SK-N-SH (cell line): ENCODE measurements around the gene KCNQ2. TPM values are rescaled to one million over a fixed set of nuclear protein-coding genes. Genes with fewer than 3 reads are reported as not detected.

Experiments
- CTCF ChIA-PET: fragments of 300-600, 350-600 bp; formaldehyde crosslinking; extraction: SDS; loops from one replicate; lab custom pipeline; 2021; lab: Yijun Ruan, JAX
- POLR2A ChIA-PET: fragments of 350-600 bp; sonication (Branson Sonifier 250); formaldehyde crosslinking; extraction: SDS; loops from one replicate; lab custom pipeline; 2020; ENCODE audit warnings: antibody characterized with exemption, inconsistent platforms; lab: Yijun Ruan, JAX
- DNase-seq: peaks from one replicate; pipeline ENCODE4 v3.0.0; 2012
- H2AFZ ChIP-seq: fragments of 200-600 bp; sonication (generic); 2 replicates; pipeline ENCODE4 v1.8.1; 2016; ENCODE audit warnings: antibody characterized with exemption, mild to moderate bottlenecking, low read depth
- H3F3A ChIP-seq: fragments of 200-600 bp; sonication (generic); replicated peaks from 2 replicates; pipeline ENCODE3; 2016; ENCODE audit warnings: antibody characterized with exemption, mild to moderate bottlenecking; ENCODE audit not compliant: insufficient read depth
- H3K27ac ChIP-seq, 2 experiments: fragments of 200-500 bp in 1 of 2; fragments of 200-600 bp in 1 of 2; sonication (Bioruptor generic) in 1 of 2; sonication (generic), shearing (Covaris generic) in 1 of 2; 2 replicates each; pipeline versions ENCODE4 v1.5.1 to v1.6.1; 2014 to 2016; ENCODE audit warnings: low read depth in 2 of 2, inconsistent platforms in 1 of 2, low read length in 1 of 2, mild to moderate bottlenecking in 1 of 2, mixed read lengths in 1 of 2
- H3K27me3 ChIP-seq: fragments of 200-600 bp; sonication (generic), shearing (Covaris generic); 2 replicates; pipeline ENCODE4 v1.6.1; 2016; ENCODE audit warnings: mixed run types; ENCODE audit not compliant: insufficient read depth
- H3K36me3 ChIP-seq, 2 experiments: fragments of 200-500 bp in 1 of 2; fragments of 200-600 bp in 1 of 2; sonication (Bioruptor generic) in 1 of 2; sonication (generic) in 1 of 2; replicated peaks in 1 of 2; 2 replicates each; pipeline versions ENCODE3 to v1.5.1; 2014 to 2016; ENCODE audit warnings: low read length in 1 of 2, mild to moderate bottlenecking in 1 of 2; ENCODE audit not compliant: insufficient read depth in 2 of 2, control insufficient read depth in 1 of 2
- H3K4me1 ChIP-seq, 2 experiments: fragments of 200-500 bp in 1 of 2; fragments of 200-600 bp in 1 of 2; sonication (Bioruptor generic) in 1 of 2; sonication (generic), shearing (Covaris generic) in 1 of 2; 2 replicates each; pipeline versions ENCODE4 v1.5.1 to v1.6.1; 2014 to 2016; ENCODE audit warnings: low read depth in 1 of 2, low read length in 1 of 2, mixed run types in 1 of 2; ENCODE audit not compliant: insufficient read depth in 2 of 2, control insufficient read depth in 1 of 2
- H3K4me2 ChIP-seq: fragments of 200-600 bp; sonication (generic), shearing (Covaris generic); 2 replicates; pipeline ENCODE4 v1.6.1; 2017; ENCODE audit warnings: mixed run types
- H3K4me3 ChIP-seq, 2 experiments: fragments of 200-500 bp in 1 of 2; fragments of 200-600 bp in 1 of 2; sonication (Bioruptor generic) in 1 of 2; sonication (generic), shearing (Covaris generic) in 1 of 2; 2 replicates each; pipeline versions ENCODE4 v1.5.1 to v1.8.1; 2014 to 2016; ENCODE audit warnings: low read depth in 2 of 2, inconsistent platforms in 1 of 2, low read length in 1 of 2, mild to moderate bottlenecking in 1 of 2, mixed read lengths in 1 of 2, moderate library complexity in 1 of 2
- H3K79me2 ChIP-seq: fragments of 200-600 bp; sonication (generic); 2 replicates; pipeline ENCODE4 v1.8.1; 2017; ENCODE audit warnings: mild to moderate bottlenecking; ENCODE audit not compliant: insufficient read depth
- H3K9ac ChIP-seq: fragments of 200-600 bp; sonication (generic); 2 replicates; pipeline ENCODE4 v1.6.1; 2017; ENCODE audit warnings: mixed run types
- H3K9me2 ChIP-seq: fragments of 200-600 bp; sonication (generic); 2 replicates; pipeline ENCODE4 v1.6.1; 2017; ENCODE audit warnings: mixed run types
- H3K9me3 ChIP-seq: fragments of 200-600 bp; sonication (generic); 2 replicates; pipeline ENCODE4 v1.6.1; 2017; ENCODE audit warnings: mixed run types, mild to moderate bottlenecking, moderate library complexity
- H4K20me1 ChIP-seq: fragments of 200-600 bp; sonication (generic); 2 replicates; pipeline ENCODE4 v1.6.1; 2017; ENCODE audit warnings: mild to moderate bottlenecking, mixed run types; ENCODE audit not compliant: insufficient read depth
- CTCF ChIP-seq: fragments of 200-600 bp; sonication (generic); IDR thresholded peaks from 2 replicates; pipeline ENCODE4 v1.6.1; 2017; ENCODE audit warnings: antibody characterized with exemption, mild to moderate bottlenecking, moderate library complexity
- ELF1 ChIP-seq: IDR thresholded peaks from 2 replicates; pipeline ENCODE4 v1.4.0; 2012
- EP300 ChIP-seq, 2 experiments: IDR thresholded peaks; 2 replicates each; pipeline versions ENCODE4 v1.4.0 to v1.6.1; 2012; ENCODE audit warnings: borderline replicate concordance in 1 of 2, low read depth in 1 of 2, low read length in 1 of 2
- FOSL2 ChIP-seq: IDR thresholded peaks from 2 replicates; pipeline ENCODE4 v1.4.0; 2012; ENCODE audit warnings: low read depth, mild to moderate bottlenecking, moderate library complexity, borderline replicate concordance
- GABPA ChIP-seq: IDR thresholded peaks from 2 replicates; pipeline ENCODE4 v1.4.0; 2012; ENCODE audit warnings: low read depth, mild to moderate bottlenecking
- GATA2 ChIP-seq: sonication (generic); formaldehyde crosslinking; IDR thresholded peaks from 2 replicates; pipeline ENCODE4 v1.5.0; 2020; ENCODE audit warnings: mild to moderate bottlenecking, missing genetic modification reagents
- MXI1 ChIP-seq: IDR thresholded peaks from 2 replicates; pipeline ENCODE4 v1.6.1; 2012; ENCODE audit warnings: mild to moderate bottlenecking, low read depth, low read length, improper control_type of control experiment
- NRF1 ChIP-seq: IDR thresholded peaks from 2 replicates; pipeline ENCODE4 v1.6.1; 2012; ENCODE audit warnings: low read depth, mild to moderate bottlenecking, low read length
- RAD21 ChIP-seq: IDR thresholded peaks from 2 replicates; pipeline ENCODE4 v1.6.1; 2012; ENCODE audit warnings: mild to moderate bottlenecking, low read length
- RFX5 ChIP-seq: IDR thresholded peaks from 2 replicates; pipeline ENCODE4 v1.6.1; 2012; ENCODE audit warnings: mild to moderate bottlenecking, improper control_type of control experiment, low read length
- RXRA ChIP-seq: IDR thresholded peaks from 2 replicates; pipeline ENCODE4 v1.4.0; 2012; ENCODE audit warnings: low read depth, mild to moderate bottlenecking, borderline replicate concordance
- SIN3A ChIP-seq: IDR thresholded peaks from 2 replicates; pipeline ENCODE4 v1.6.1; 2012; ENCODE audit warnings: low read depth, mild to moderate bottlenecking, low read length, moderate library complexity, borderline replicate concordance
- TAF1 ChIP-seq: IDR thresholded peaks from 2 replicates; pipeline ENCODE4 v1.6.1; 2012; ENCODE audit warnings: low read depth, mild to moderate bottlenecking, low read length, moderate library complexity, borderline replicate concordance
- TCF12 ChIP-seq: IDR thresholded peaks from 2 replicates; pipeline ENCODE4 v1.4.0; 2012
- TEAD4 ChIP-seq: IDR thresholded peaks from 2 replicates; pipeline ENCODE4 v1.4.0; 2012; ENCODE audit warnings: mild to moderate bottlenecking, borderline replicate concordance; ENCODE audit not compliant: insufficient read depth
- USF2 ChIP-seq: fragments of 150-350 bp; IDR thresholded peaks from 2 replicates; pipeline ENCODE4 v1.6.1; 2017; ENCODE audit warnings: antibody characterized with exemption, low read length, low read depth, borderline replicate concordance
- WGBS: methylation state at CpG from one replicate; pipeline ENCODE4 v1.1.6; 2017; ENCODE audit warnings: low lambda C conversion rate; 5-methylcytosine and 5-hydroxymethylcytosine counted together
- polyA plus RNA-seq, 3 experiments: library from polyadenylated mRNA; depleted of rRNA; stranded (reverse); fragments of >200 nt; gene quantifications; 2 replicates each; pipeline ENCODE4 v1.2.3, GENCODE V29; 2012
- TF ChIP-seq, protein P1 (sequence below): IDR thresholded peaks from 2 replicates; pipeline ENCODE4 v1.4.0; 2012; ENCODE audit warnings: low read depth, borderline replicate concordance
- TF ChIP-seq, protein P2 (sequence below): IDR thresholded peaks from 2 replicates; pipeline ENCODE4 v1.6.1; 2012; ENCODE audit warnings: mild to moderate bottlenecking, low read depth, low read length, moderate library complexity
- TF ChIP-seq, protein P3 (sequence below): IDR thresholded peaks from 2 replicates; pipeline ENCODE4; 2012

The KCNQ2 gene
- polyA plus RNA-seq, 1 of the 3 experiments (the other 2 are of a cell fraction), result 3.9 TPM

DNA sequence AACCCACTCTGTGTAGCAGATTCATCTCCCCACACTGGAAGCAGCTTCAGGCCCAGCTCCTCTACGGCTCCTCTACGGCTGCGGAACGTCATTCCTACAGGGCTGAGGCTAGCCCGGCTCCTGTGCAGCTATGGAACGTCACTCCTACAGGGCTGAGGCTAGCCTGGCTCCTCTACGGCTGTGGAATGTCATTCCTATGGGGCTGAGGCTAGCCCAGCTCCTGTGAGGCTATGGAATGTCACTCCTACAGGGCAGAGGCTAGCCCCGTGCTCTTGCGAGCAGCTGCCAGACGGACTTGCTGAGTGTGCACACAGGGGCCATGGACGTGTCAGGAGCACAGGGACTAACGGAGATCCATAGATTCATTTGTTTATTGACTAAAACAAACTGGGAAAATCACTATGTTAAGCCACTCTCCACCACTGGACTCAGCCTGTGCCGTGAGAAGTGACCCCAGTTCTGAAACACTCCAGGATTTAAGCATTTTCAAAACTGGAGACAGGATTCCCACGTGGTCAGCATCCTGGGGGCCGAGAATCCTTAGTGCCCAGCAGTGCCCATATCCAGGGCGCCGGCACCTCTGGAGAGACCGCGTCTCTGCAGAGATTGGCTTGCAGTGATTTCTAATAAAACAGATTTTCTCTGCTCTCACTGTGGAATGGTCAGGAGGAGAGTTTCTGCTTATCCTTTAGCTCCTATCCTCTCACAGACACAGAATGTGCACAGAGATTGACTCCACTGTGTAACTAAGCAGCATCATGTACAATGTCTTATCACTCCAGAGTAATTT is 5.0 kb downstream of the KCNQ2 start:
- Histone ChIP-seq H3K27me3 (peaks cover 44% of the 10 kb centered on the region), H3F3A (no peaks in the 10 kb centered on the region), H3K79me2 (no peaks in the 10 kb centered on the region), H3K4me2 (no peak overlapping the region), H2AFZ (no peak overlapping the region), H3K9ac (no peak overlapping the region), H3K9me2 (no peaks in the 10 kb centered on the region), H3K36me3 (no peaks in the 10 kb centered on the region), H3K9me3 (no peaks in the 10 kb centered on the region), H3K27ac (peak overlapping the region in 1 of 2 experiments; percentile 86; a peak in 1 of 4 replicates), H3K4me3 (no peak overlapping the region), H3K4me1 (peaks cover 0 to 75% of the 10 kb centered on the region in 2 experiments; a peak in 2 of 4 replicates), H4K20me1 (no peaks in the 10 kb centered on the region)
- WGBS, result 59% methylated on average over 16 of the region's 19 CpGs
- no peak for DNase-seq
- no peak for TF ChIP-seq USF2
- TF ChIP-seq, protein P1, sequence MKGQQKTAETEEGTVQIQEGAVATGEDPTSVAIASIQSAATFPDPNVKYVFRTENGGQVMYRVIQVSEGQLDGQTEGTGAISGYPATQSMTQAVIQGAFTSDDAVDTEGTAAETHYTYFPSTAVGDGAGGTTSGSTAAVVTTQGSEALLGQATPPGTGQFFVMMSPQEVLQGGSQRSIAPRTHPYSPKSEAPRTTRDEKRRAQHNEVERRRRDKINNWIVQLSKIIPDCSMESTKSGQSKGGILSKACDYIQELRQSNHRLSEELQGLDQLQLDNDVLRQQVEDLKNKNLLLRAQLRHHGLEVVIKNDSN, result no peak
- no peak for TF ChIP-seq ELF1
- no peak for TF ChIP-seq GATA2 (CRISPR knock-in tag)
- TF ChIP-seq, protein P2, sequence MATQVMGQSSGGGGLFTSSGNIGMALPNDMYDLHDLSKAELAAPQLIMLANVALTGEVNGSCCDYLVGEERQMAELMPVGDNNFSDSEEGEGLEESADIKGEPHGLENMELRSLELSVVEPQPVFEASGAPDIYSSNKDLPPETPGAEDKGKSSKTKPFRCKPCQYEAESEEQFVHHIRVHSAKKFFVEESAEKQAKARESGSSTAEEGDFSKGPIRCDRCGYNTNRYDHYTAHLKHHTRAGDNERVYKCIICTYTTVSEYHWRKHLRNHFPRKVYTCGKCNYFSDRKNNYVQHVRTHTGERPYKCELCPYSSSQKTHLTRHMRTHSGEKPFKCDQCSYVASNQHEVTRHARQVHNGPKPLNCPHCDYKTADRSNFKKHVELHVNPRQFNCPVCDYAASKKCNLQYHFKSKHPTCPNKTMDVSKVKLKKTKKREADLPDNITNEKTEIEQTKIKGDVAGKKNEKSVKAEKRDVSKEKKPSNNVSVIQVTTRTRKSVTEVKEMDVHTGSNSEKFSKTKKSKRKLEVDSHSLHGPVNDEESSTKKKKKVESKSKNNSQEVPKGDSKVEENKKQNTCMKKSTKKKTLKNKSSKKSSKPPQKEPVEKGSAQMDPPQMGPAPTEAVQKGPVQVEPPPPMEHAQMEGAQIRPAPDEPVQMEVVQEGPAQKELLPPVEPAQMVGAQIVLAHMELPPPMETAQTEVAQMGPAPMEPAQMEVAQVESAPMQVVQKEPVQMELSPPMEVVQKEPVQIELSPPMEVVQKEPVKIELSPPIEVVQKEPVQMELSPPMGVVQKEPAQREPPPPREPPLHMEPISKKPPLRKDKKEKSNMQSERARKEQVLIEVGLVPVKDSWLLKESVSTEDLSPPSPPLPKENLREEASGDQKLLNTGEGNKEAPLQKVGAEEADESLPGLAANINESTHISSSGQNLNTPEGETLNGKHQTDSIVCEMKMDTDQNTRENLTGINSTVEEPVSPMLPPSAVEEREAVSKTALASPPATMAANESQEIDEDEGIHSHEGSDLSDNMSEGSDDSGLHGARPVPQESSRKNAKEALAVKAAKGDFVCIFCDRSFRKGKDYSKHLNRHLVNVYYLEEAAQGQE, result no peak
- TF ChIP-seq MXI1, result no peak
- TF ChIP-seq FOSL2, result no peak
- TF ChIP-seq TCF12, result no peak
- TF ChIP-seq RAD21, result no peak
- TF ChIP-seq RFX5, result no peak
- TF ChIP-seq GABPA, result no peak
- TF ChIP-seq TAF1, result no peak
- TF ChIP-seq EP300 (IDR thresholded peaks at IDR 0.05; ENCODE audit: borderline replicate concordance in 1 of 2, low read depth in 1 of 2, low read length in 1 of 2), result no peak
- TF ChIP-seq, protein P3, sequence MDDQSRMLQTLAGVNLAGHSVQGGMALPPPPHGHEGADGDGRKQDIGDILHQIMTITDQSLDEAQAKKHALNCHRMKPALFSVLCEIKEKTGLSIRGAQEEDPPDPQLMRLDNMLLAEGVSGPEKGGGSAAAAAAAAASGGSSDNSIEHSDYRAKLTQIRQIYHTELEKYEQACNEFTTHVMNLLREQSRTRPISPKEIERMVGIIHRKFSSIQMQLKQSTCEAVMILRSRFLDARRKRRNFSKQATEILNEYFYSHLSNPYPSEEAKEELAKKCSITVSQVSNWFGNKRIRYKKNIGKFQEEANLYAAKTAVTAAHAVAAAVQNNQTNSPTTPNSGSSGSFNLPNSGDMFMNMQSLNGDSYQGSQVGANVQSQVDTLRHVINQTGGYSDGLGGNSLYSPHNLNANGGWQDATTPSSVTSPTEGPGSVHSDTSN, result no peak
- no peak for TF ChIP-seq TEAD4
- TF ChIP-seq RXRA, result no peak
- TF ChIP-seq NRF1, result no peak
- no peak for TF ChIP-seq SIN3A
- TF ChIP-seq CTCF, result no peak
- ChIA-PET CTCF (interaction anchor here (0.5 to 2.1 kb wide), 5 partner anchors 10 to 507 kb away, joined by 3 to 7 read pairs (median 4); no protein-coding TSS in a partner anchor), POLR2A (interaction anchor here (1.0 kb wide), 1 partner anchor 16 kb away, joined by 3 read pairs; no protein-coding TSS in a partner anchor)
